GM18511 (cell line): ENCODE measurements around the gene PAX7.

Source experiments
- ATAC-seq: cut with Tn5 transposase; IDR thresholded peaks from one replicate; pipeline ENCODE4 v1.9.1; 2021; ENCODE audit warnings: mild to moderate bottlenecking, moderate library complexity; ENCODE audit not compliant: unreplicated experiment

Gene PAX7

GRCh38 chr1:18618546-18619466 is 11.8 kb upstream of the PAX7 start:
- no peak for ATAC-seq

GRCh38 chr1:18619467-18619835 is 11.2 kb upstream of the PAX7 start:
- no peak for ATAC-seq

- no peak for ATAC-seq
These were observed 2.1 kb upstream of the PAX7 start for GRCh38 chr1:18628511-18628910.

GRCh38 chr1:18629659-18630510 is 761 bp upstream of the PAX7 start:
- no peak for ATAC-seq

GRCh38 chr1:18631496-18632217 is 1.0 kb downstream of the PAX7 start:
- no peak for ATAC-seq

- no peak for ATAC-seq
These were observed 1.6 kb downstream of the PAX7 start for GRCh38 chr1:18632218-18632588.

- no peak for ATAC-seq
These were observed 2.3 kb downstream of the PAX7 start for GRCh38 chr1:18632783-18633421.

- no peak for ATAC-seq
These were observed 2.9 kb downstream of the PAX7 start for GRCh38 chr1:18633422-18634155.

- no peak for ATAC-seq
These were observed 3.6 kb downstream of the PAX7 start for GRCh38 chr1:18634276-18634675.

- no peak for ATAC-seq
These were observed 4.5 kb downstream of the PAX7 start for GRCh38 chr1:18635070-18635577.

GRCh38 chr1:18635891-18636595 is 5.4 kb downstream of the PAX7 start:
- ATAC-seq = no peak

GRCh38 chr1:18636596-18637508 is 6.2 kb downstream of the PAX7 start:
- no peak for ATAC-seq

- ATAC-seq = no peak
These were observed 6.9 kb downstream of the PAX7 start for GRCh38 chr1:18637511-18637960.

GRCh38 chr1:18637962-18638834 is 7.6 kb downstream of the PAX7 start:
- no peak for ATAC-seq

GRCh38 chr1:18638835-18639364 is 8.3 kb downstream of the PAX7 start:
- ATAC-seq = no peak

GRCh38 chr1:18639368-18640055 is 8.9 kb downstream of the PAX7 start:
- ATAC-seq = no peak
